Kidney (tissue), 14 donors: ENCODE results near the gene LRRC47. TPM values are rescaled to one million over a fixed set of nuclear protein-coding genes. Genes with fewer than 3 reads are reported as not detected.

Experiments used
- DNase-seq, 5 donors: peaks; one replicate each; pipeline ENCODE4 v3.0.0-alpha.2; 2013 to 2020
- FAIRE-seq: peaks from 2 replicates; lab custom pipeline; 2012; peaks lifted over from hg19 to GRCh38; lab: Jason Lieb, UNC
- H3K27ac ChIP-seq, 2 donors: one replicate each; pipeline ENCODE4 v1.7.0; 2013; ENCODE audit warnings: low read depth in 2 of 2, low read length in 2 of 2, inconsistent platforms in 1 of 2
- H3K27me3 ChIP-seq: one replicate; pipeline ENCODE4 v1.7.1; 2013; ENCODE audit warnings: low read length, inconsistent platforms; ENCODE audit not compliant: control insufficient read depth, insufficient read depth
- H3K36me3 ChIP-seq, 3 donors: one replicate each; pipeline versions ENCODE4 v1.7.0 to v1.7.1; 2013; ENCODE audit warnings: low read length in 3 of 3, control low read depth in 1 of 3, inconsistent platforms in 1 of 3; ENCODE audit not compliant: insufficient read depth in 3 of 3, control insufficient read depth in 2 of 3
- H3K4me1 ChIP-seq, 3 donors: one replicate each; pipeline versions ENCODE4 v1.7.0 to v1.7.1; 2013; ENCODE audit warnings: low read length in 3 of 3, inconsistent platforms in 1 of 3, low read depth in 1 of 3; ENCODE audit not compliant: control insufficient read depth in 2 of 3, insufficient read depth in 2 of 3
- H3K4me3 ChIP-seq, 3 donors: one replicate each; pipeline versions ENCODE4 v1.7.0 to v1.8.1; 2013; ENCODE audit warnings: low read length in 3 of 3, control low read depth in 1 of 3, inconsistent platforms in 1 of 3
- H3K9ac ChIP-seq, 3 donors: one replicate each; pipeline versions ENCODE4 v1.7.0 to v1.7.1; 2013; ENCODE audit warnings: low read length in 3 of 3, control low read depth in 1 of 3, inconsistent platforms in 1 of 3
- H3K9me3 ChIP-seq, 3 donors: one replicate each; pipeline versions ENCODE4 v1.7.0 to v1.7.1; 2013; ENCODE audit warnings: low read length in 3 of 3, control low read depth in 1 of 3, inconsistent platforms in 1 of 3; ENCODE audit not compliant: control insufficient read depth in 2 of 3, insufficient read depth in 1 of 3
- CTCF ChIP-seq: IDR thresholded peaks from 3 replicates; pipeline ENCODE4 v1.5.1; 2012; ENCODE audit warnings: mild to moderate bottlenecking, moderate library complexity, borderline replicate concordance; ENCODE audit not compliant: insufficient read depth; ENCODE audit errors: extremely low read depth
- intact Hi-C: fragments of 100-400 bp; cut with DNase I; formaldehyde crosslinking; loops from one replicate; pipeline ENCODE4 v1.11.1; 2022
- polyA plus RNA-seq: library from polyadenylated mRNA; stranded (reverse); fragments of 350-450 nt; fragmentation: Illumina TruSeq; extraction: RNeasy Lipid Tissue Mini Kit (QIAGEN cat#74804); gene quantifications from one replicate; pipeline ENCODE4 v1.2.3, GENCODE V29; 2014; ENCODE audit warnings: low read depth, low replicate concordance; ENCODE audit not compliant: insufficient read depth
- total RNA-seq: library from RNA; stranded (reverse); fragmentation: NEBNext Ultra II Directional; extraction: Animal tissue kit (Norgen Biotek cat#: 25700); gene quantifications from one replicate; pipeline ENCODE4 v1.2.1, GENCODE V29; 2021
- donor health status: control.
- donor health status: control.
- donor health status: control.
- donor health status: control.
- donor health status: control.
- donor health status: DM: yes; HTN: yes; CAD: no.
- donor health status: Normal renal cell carcinoma (clear cell type).

The LRRC47 gene
- total and polyA plus RNA-seq, 2 donors from 2014 or later = 28.8 to 42.4 TPM

DNA sequence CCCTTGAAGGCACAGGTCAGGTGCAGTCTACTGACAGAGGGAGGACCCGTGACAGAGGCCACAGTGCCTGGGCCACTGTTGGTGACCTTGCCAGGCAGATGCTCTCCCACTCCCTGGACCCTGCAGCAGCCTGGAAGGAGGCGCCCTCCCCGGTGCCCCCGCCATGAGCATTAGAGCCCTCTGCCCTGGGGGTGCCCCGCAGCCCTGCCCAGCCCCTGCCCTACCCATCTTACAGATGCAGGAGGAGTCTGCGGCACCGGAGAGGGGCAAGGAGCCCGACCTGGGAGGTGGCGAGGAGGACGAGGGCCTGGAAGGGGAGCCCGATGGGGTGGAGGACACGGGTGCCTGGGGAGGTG, 33.4 kb downstream of the LRRC47 start:
- Histone ChIP-seq H3K4me3 (no peak overlapping the region), H3K9ac (no peak overlapping the region), H3K4me1 (no peaks in the 10 kb centered on the region), H3K27ac (no peak overlapping the region), H3K36me3 (no peaks in the 10 kb centered on the region), H3K9me3 (no peaks in the 10 kb centered on the region), H3K27me3 (no peaks in the 10 kb centered on the region)
- DNase-seq = no peak
- intact Hi-C loops = no loop called here
- FAIRE-seq = no peak
- TF ChIP-seq CTCF = no peak

- TF ChIP-seq CTCF = no peak
- DNase-seq (peak in 1 of 5 donors; percentile 44), FAIRE-seq (no peak)
- Histone ChIP-seq H3K4me3 (no peak overlapping the region), H3K36me3 (no peaks in the 10 kb centered on the region), H3K4me1 (no peaks in the 10 kb centered on the region), H3K27me3 (no peaks in the 10 kb centered on the region), H3K27ac (no peak overlapping the region), H3K9me3 (no peaks in the 10 kb centered on the region), H3K9ac (no peak overlapping the region)
- intact Hi-C loops = no loop called here
Measured at GRCh38 chr1:3762151-3762872, 34.0 kb downstream of the LRRC47 start.

GRCh38 chr1:3761296-3762010, 34.8 kb downstream of the LRRC47 start:
- H3K9ac ChIP-seq = no peak overlapping the region
- H3K27ac ChIP-seq = no peak overlapping the region
- intact Hi-C loops = no loop called here
- H3K27me3 ChIP-seq = no peaks in the 10 kb centered on the region
- no peak overlapping the region for H3K4me3 ChIP-seq
- FAIRE-seq (no peak), DNase-seq (peak in 1 of 5 donors; percentile 45)
- no peaks in the 10 kb centered on the region for H3K36me3 ChIP-seq
- no peak for TF ChIP-seq CTCF
- no peaks in the 10 kb centered on the region for H3K4me1 ChIP-seq
- H3K9me3 ChIP-seq = no peaks in the 10 kb centered on the region
